ENCODE measurements around the gene RNF217.

The RNF217 gene

DNA sequence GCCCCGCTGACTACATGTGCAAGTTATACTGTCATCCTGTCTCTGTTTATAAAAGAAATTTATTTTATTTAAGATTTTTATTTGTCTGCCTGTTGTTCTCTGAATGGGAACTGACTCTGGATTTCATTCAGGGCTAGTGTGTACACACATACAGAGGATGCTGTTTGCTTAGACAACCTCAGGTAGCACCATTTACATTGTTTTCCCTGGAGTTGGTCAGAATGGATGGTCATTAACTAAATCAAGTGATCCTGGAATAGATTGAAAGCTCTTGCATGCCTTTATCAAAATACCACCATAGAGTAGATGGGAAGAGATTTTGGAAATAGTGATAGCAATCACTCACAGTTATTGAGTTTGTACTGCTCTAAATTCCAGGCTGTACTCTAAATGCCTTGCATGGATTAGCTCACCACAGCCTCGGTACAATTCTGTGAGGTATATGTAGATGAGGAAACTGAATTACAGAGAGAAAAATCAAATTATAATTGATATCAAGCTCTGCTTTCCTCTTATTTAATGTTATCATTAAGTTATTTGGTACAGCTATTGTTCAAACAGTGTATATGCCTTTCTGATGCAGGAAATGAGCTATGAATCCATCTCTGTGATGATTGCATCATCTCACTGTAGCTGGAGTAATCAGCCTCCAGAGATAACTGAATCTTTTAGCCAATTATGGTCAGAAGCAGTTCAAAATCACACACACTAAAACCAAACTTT, 51.9 kb downstream of the RNF217 start:
- peak; percentile 90 for DNase-seq (ENCODE audit: low read depth)
- TF ChIP-seq, protein P1, sequence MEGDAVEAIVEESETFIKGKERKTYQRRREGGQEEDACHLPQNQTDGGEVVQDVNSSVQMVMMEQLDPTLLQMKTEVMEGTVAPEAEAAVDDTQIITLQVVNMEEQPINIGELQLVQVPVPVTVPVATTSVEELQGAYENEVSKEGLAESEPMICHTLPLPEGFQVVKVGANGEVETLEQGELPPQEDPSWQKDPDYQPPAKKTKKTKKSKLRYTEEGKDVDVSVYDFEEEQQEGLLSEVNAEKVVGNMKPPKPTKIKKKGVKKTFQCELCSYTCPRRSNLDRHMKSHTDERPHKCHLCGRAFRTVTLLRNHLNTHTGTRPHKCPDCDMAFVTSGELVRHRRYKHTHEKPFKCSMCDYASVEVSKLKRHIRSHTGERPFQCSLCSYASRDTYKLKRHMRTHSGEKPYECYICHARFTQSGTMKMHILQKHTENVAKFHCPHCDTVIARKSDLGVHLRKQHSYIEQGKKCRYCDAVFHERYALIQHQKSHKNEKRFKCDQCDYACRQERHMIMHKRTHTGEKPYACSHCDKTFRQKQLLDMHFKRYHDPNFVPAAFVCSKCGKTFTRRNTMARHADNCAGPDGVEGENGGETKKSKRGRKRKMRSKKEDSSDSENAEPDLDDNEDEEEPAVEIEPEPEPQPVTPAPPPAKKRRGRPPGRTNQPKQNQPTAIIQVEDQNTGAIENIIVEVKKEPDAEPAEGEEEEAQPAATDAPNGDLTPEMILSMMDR (IDR thresholded peaks at IDR 0.05; ENCODE audit: low read length, missing control alignments) = no peak
- no peak overlapping the region for H3K4me3 ChIP-seq (replicated peaks; ENCODE audit: low read depth, low read length)

DNA sequence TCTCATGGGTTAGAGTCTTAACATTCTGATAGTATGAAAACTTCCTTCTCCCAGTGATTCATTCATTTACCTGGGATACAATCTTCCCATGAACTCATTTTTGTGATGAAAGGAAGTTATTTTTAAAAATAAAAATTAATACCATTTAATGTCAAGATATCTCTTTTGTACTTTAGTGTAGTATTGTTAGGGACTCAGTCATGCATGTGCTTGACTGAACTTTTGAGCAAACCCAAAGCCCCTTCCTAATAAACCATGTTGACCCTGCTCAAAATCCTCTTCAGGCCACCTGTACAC, 52.4 kb downstream of the RNF217 start:
- TF ChIP-seq, protein P1 (IDR thresholded peaks at IDR 0.05; ENCODE audit: low read length, missing control alignments) = no peak
- DNase-seq (ENCODE audit: low read depth) = no peak
- no peak overlapping the region for H3K4me3 ChIP-seq (replicated peaks; ENCODE audit: low read depth, low read length)

DNA sequence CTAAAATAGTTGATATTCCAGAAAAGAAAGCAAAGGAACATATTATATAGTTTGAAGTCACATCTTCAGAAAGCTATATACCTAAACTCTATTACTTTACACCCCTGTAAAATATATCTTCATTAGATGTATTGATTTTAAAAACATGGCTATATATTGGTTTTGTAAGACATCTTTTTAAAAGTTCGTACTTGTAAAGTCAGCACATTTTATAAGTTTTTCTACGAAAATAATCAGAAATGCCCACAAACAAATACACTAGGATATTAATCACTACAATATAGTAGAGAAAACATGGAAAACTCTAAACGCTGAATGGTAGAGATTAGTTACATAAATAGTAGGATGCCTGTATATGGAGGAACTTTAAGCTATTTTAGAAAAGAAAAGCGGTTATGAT, 52.9 kb downstream of the RNF217 start:
- DNase-seq (ENCODE audit: low read depth) = no peak
- TF ChIP-seq, protein P1 (IDR thresholded peaks at IDR 0.05; ENCODE audit: low read length, missing control alignments) = no peak

DNA sequence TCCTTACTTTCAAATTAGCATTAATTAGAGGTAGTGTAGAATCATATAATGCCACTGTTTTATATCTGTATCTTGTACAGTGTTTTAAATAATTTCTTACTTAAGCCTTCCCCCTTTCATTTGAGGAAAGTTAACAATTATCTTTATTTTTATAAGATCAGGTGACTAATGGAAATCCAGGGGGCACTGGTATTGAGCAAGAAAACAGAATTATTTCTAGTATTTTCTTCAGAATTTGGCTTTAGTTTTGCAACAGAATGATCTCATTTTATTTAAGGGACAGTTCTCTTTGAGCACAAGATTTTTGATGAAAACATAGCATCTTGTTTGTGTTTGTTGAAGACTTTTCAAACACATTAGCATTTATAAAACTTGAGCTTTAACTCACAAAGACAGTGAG, 55.9 kb downstream of the RNF217 start:
- no peak overlapping the region for H3K4me3 ChIP-seq (replicated peaks; ENCODE audit: low read depth, low read length)
- peak; percentile 50 for DNase-seq (ENCODE audit: low read depth)
- TF ChIP-seq, protein P1 (IDR thresholded peaks at IDR 0.05; ENCODE audit: low read length, missing control alignments) = no peak

More for the DNA sequence above, 52.9 kb downstream of the RNF217 start:
- H3K4me3 ChIP-seq (replicated peaks; ENCODE audit: low read depth, low read length) = no peak overlapping the region

DNA sequence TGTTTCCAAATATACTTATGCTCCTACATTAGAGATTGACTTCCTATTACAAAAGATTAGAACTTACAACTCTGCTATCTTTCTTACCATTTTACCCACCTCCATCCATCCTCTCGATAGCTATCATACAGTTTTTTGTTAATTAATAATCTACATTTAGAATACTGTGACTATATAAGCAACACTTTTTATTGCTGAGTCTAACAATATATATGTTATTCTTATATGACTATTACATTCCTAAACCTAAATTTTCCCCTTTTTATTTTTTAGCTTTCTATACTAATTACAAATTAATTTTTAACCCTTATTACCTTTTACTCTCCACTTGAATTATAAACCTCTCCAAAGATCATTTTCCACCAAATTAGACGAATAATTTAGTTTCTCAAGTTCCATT, 57.0 kb downstream of the RNF217 start:
- TF ChIP-seq, protein P1 (IDR thresholded peaks at IDR 0.05; ENCODE audit: low read length, missing control alignments) = no peak
- H3K4me3 ChIP-seq (replicated peaks; ENCODE audit: low read depth, low read length) = no peak overlapping the region
- DNase-seq (ENCODE audit: low read depth) = no peak

DNA sequence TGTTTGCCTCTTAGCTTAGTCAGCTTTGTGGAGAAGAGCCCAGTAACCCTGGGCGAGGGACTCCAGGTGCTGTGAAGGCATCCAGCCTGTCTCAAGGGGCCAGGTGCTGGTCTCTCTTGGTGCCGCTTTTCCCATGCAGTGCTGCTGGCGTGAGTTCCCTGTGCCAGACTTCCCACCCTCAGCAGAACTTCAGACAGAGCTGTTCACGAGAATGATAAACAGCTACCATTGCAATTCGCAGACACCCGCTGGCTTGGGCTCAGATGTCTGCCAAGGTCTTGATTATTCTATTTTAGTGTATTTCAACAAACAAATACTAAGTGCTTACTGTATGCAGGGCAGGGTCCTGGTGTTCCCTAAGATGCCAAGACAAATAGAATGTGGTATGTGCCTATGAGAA, 57.7 kb downstream of the RNF217 start:
- DNase-seq (ENCODE audit: low read depth) = no peak
- TF ChIP-seq, protein P1 (IDR thresholded peaks at IDR 0.05; ENCODE audit: low read length, missing control alignments) = no peak
- no peak overlapping the region for H3K4me3 ChIP-seq (replicated peaks; ENCODE audit: low read depth, low read length)

DNA sequence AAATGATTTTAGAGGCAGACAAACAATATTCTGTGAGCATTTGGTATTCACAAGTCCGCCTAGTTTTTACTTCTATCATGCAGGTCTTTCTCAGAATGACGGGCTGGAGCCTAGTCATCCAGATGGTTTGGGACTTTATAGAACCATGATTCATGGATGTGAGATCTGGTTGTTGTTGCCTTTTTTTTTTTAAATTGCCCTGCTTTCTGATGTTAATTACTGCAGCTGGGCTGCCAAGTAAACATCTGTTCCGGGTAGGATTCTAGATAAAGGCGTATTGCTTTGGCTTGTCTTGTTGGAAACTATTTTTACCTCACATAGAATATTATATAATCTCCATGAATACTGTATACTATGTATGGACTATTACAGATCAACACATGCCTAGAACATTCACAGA, 58.1 kb downstream of the RNF217 start:
- no peak for DNase-seq (ENCODE audit: low read depth)

More for the DNA sequence above, 58.1 kb downstream of the RNF217 start:
- H3K4me3 ChIP-seq (replicated peaks; ENCODE audit: low read depth, low read length) = no peak overlapping the region
- TF ChIP-seq, protein P1 (IDR thresholded peaks at IDR 0.05; ENCODE audit: low read length, missing control alignments) = no peak

Measured in fibroblast of pulmonary artery (primary cell).